HG03439 (cell line): ENCODE results near the gene AFP.

Experiments
- ATAC-seq: cut with Tn5 transposase; IDR thresholded peaks from one replicate; pipeline ENCODE4 v1.9.1; 2021; ENCODE audit warnings: mild to moderate bottlenecking, moderate library complexity; ENCODE audit not compliant: unreplicated experiment

Gene AFP

DNA sequence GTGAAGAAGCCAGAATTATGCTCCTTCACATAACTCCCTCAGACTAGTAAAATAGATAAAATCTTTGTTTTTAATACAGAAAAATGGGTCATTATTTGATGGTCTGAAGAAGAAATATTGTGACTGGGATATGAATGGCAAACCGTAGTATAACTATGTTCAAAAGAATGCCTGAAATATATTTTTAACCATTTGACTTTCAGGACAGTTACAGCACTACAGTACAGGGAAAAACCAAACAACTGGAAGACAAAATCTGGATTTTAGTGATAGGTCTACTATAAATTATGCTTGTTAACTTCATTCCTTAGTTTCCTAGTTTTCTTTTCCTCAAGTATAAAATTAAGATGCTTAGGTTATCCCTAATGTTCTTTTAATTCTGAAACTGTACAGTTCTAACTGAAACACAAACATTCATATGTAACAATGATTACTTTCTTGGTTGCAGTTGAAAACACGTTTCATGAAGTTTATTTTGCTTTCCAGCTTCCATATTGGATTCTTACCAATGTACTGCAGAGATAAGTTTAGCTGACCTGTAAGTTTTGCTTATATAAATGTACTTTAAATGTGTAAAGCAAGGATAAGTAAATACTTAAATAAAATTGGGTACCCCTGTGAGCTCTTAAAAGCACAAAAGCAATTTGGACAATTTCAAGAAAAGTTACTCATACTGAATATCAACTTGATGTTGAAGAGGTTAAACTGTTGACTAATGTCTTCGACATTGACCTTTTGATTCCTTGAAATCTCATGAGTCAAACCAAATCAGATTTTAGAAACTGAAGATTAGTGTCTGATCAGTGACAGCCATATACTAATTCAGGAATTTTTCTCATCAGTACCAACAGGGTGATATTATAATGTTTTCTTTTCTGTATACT is 895 bp downstream of the AFP start:
- ATAC-seq = no peak

GRCh38 chr4:73437558-73437956 is 1.5 kb downstream of the AFP start:
- no peak for ATAC-seq

DNA sequence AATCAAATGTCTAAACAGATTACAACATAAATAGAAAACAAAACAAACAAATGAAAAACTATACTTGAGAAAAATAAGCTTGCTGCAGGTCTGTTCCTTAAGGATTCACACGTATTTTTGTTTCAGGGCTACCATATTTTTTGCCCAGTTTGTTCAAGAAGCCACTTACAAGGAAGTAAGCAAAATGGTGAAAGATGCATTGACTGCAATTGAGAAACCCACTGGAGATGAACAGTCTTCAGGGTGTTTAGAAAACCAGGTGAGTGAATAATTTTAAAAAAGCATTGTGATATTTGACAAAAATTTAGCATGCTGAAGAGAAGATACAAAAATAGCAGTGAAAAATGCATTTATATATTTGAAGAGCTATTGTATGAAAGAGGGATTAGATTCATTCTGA is 2.0 kb downstream of the AFP start:
- no peak for ATAC-seq

DNA sequence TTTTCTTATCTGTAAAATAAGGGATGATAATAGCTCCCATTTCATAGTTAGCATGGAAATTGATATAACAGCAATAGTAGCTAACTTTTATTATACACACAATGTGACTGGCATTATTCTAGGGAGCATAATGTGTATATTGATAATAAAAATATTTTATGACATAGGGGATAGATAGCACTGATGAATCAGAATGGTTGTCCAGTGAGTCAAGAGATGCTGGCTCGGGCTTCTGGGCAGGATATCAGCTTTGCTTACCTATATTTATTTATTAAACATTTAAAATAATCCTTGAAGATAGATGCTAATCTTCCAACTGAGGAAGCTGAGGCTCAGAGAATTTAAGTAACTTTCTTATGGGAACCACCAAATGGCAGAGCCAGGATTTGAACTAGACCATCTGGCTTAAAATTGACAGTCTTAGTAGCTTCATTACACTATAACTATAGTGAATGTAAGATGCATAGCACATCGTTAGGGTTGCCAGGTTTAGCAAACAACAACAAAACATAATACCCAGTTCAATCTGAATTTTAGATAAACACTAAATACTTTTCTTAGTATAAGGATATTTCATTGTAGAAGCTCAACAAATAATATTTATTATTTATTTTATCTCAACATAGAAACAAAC is 2.7 kb downstream of the AFP start:
- no peak for ATAC-seq

DNA sequence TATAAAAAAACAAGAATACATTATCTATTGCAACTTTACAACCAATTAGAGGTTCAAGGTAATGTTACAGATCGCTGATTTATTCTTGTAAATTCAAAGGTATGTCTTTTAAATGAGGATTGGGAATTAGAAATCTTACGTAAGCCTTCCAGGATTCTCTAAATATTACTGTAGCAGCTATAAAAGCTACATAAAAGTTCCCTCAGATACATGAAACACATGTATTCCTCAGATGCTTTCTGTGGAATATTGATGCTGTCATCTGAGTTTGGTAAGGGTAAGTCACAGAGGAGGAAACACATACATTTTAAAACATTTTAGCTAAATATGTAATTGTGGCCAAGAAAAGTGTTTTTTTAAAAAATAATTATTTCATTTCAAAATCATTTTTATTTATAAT is 3.4 kb downstream of the AFP start:
- ATAC-seq = no peak

GRCh38 chr4:73439991-73440390 is 4.0 kb downstream of the AFP start:
- ATAC-seq = no peak

GRCh38 chr4:73440653-73441052 is 4.6 kb downstream of the AFP start:
- no peak for ATAC-seq

DNA sequence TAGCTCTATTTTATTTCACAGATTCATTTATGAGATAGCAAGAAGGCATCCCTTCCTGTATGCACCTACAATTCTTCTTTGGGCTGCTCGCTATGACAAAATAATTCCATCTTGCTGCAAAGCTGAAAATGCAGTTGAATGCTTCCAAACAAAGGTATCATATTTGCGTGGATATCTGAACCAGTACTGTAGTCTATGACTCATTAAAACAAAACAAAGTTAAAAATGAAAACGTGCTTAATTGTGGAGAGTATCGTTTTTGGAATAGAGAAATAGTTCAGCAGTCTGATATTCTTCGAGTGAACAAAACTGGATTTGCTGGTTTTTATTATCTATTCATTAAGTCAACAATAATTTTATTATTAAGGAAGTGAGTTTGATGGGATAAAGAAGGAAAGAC is 6.3 kb downstream of the AFP start:
- no peak for ATAC-seq

DNA sequence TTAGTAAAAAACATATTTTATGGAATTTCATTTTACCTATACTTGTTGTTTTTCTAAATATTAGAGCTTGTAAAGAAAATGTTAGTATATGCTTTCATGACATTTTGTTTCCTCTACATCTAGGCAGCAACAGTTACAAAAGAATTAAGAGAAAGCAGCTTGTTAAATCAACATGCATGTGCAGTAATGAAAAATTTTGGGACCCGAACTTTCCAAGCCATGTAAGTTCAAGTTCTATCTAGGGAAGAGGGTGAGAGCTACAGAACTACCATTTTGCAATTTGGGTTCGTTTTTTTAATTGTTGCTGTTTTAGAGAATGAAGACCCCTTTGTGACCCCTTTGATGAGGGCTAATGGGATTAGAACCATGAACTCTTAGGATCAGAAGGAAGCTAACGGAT is 7.2 kb downstream of the AFP start:
- no peak for ATAC-seq

- ATAC-seq = no peak
These were observed 9.6 kb downstream of the AFP start for GRCh38 chr4:73445383-73446335.

- peak; percentile 98 for ATAC-seq
These were observed 10.4 kb downstream of the AFP start for GRCh38 chr4:73446336-73446938.

GRCh38 chr4:73447671-73448070 is 11.7 kb downstream of the AFP start:
- ATAC-seq = no peak

DNA sequence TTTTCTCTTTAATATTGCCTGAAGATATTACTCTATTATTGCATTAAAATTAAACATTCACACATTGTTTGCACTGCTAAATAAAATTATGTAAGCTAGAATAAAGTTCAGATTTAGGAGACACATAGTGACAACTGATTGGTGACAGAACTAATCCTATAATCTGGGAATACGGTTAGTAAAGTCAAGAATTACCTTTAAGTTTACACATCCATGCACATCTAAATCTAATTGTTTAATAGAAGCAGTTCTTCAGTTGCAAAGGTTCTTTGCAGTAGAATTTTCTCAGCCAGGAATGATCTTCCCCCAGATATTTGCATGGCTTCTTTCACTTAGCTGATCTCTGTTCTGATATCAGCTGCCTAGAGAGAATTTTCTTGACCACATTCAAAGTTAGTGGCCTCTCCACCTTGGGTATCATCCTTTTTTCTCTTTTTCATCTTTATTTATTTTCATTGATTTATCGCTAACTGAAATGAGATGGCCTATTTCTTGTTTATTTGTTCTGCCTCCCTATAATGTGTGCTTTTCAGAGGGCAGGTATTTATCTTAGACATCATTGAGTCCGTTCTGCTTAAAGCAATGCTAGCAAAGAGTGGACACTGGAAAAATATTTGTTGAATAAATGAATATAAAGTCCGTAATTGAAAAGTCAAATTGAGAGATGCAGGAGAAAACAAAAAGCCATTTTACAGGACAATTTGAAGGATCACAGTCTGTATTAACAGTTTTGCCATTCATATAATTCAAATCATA is 12.6 kb downstream of the AFP start:
- ATAC-seq = no peak

GRCh38 chr4:73450398-73451004 is 14.5 kb downstream of the AFP start:
- ATAC-seq = no peak

DNA sequence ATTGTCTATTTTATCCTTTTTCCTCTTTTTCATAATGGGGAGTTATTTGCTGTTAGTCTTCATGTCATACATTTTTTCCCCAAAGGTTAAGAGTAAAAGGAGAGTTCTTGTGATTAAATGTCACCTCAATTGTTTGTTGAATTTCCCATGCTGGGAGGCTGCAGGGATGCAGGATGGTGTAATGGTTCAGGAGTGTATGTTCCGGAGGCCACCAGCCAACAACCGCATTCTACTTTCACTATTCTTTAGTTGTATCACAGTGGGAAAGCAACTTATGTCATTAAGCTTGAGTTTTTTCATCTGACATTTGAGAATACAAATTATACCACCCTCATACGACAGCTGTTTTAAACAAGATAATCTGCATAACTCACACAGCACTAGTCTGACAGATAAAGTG is 15.4 kb downstream of the AFP start:
- no peak for ATAC-seq

DNA sequence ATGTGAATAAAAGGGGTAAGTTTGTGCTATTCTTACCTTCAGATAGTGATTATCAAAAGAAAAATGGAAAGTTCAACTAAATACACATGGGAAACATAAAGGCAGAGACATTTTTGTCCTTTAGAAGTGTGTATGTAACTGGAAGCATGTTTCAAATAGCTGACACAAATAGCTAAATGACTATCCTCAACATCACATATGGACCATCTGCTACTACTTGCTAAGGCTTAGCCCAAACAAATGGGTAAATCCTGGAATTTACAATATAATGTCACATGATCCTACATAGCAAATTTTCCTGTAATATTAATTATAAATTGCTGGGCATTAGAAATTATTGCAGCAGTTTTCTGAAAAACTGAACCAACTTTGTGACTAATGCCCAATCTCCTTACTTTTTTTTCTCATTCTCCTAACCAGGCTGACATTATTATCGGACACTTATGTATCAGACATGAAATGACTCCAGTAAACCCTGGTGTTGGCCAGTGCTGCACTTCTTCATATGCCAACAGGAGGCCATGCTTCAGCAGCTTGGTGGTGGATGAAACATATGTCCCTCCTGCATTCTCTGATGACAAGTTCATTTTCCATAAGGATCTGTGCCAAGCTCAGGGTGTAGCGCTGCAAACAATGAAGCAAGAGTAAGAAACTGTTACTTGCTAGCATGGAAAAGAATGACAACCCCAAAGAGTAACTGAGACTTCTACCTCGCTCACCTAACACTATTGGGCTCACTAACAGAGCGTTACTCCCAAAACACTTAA is 16.1 kb downstream of the AFP start:
- ATAC-seq = no peak

GRCh38 chr4:73452953-73453700 is 17.1 kb downstream of the AFP start:
- no peak for ATAC-seq

GRCh38 chr4:73453701-73454005 is 17.6 kb downstream of the AFP start:
- no peak for ATAC-seq

- no peak for ATAC-seq
These were observed 18.9 kb downstream of the AFP start for GRCh38 chr4:73454920-73455319.
